GM18870 (cell line): ENCODE measurements around the gene CDH2.

Experiments used
- ATAC-seq: cut with Tn5 transposase; IDR thresholded peaks from one replicate; pipeline ENCODE4 v1.9.1; 2021; ENCODE audit warnings: moderate library complexity; ENCODE audit not compliant: unreplicated experiment

CDH2 gene

GRCh38 chr18:28002841-28003240 lies 174.1 kb downstream of the CDH2 start:
- no peak for ATAC-seq

DNA sequence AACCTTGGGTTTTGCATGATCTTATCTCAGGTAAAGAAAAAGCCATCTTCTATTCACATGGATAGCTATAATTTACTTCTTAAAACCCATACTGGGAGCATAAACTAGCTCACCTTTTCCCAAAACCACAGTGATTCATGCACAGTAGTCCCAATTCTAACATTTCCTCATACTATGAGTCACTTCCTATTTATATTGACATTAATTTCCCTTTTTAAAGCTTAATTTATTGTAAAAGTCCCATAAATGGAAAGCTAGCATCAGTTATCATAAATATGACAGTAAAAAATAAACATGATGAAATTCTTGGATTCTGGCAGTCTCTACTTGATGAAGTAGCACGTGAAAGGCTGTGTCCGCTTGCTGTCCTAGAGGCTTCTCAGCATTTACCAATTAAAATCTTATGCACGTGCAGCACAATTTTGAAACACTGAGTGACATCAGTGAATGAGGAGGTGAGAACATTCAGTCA lies 180.1 kb downstream of the CDH2 start:
- no peak for ATAC-seq

DNA sequence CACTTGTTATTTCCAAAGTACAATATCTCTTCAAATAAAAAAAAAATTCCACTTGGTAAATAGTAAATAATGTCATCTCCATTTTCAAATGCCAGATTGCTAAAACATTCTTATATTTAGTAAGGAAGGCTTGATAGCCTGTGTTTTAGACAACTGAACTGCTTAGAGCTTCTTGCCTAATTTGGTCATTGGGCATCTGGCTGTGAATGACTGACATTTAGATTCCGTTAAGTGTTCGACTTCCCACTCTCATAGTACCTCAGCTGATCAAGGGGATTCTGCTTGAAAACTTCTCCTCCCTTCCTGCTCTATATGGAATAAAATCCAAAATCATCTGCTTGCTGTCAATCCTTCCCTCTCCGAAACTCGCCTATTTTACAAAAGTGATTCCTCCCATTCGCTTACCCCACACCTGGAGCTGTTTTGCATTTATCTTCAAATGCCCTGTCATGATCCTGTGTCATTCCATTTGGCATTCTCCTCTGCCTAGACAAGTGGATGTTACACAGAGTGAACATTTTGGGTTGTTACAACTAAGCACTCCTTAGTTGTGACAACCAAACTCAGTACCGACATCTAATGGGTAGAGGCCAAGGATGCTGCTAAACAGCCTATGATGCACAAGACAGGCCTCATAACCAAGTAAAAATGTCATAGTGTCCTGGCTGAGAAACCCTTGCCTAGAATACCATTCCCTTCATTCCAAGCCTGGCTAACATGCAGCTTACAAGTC lies 181.0 kb downstream of the CDH2 start:
- ATAC-seq = no peak

DNA sequence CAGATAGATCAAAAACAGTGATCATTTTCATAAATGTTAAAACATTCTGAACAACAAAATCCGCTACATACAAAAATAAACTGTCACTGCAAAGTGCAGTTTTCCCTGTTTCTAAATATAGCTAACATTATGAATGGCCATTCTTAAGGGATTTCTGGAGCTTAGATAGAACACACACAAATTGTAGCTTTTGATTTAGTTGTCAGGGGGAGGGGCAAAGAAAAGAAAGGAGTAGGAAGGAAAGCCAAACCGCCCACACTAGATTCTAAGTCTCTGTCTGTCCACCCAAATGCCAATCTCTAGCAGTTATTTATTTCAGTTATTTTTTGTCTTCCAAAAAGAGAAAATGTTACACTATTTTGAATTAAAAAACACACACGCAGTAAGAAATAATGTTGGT lies 182.4 kb downstream of the CDH2 start:
- no peak for ATAC-seq

DNA sequence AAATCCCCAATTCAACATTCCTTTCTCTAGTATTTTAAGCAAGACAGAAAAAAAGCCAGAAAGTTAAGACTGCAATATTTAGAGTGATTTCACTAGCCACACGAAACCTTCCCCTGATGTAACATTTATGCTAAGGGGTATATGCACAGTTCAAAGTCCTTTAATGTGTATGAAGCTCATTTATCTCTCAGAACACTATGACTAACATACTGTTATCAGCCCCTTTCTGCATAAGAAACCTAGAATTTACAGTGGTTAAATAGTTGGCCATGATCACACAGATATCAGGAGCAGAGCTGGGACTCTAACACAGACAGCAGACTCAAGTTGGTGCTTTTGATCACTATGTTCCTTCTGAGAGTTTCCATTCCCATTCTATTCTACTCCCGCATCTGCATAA lies 185.5 kb downstream of the CDH2 start:
- ATAC-seq = no peak

DNA sequence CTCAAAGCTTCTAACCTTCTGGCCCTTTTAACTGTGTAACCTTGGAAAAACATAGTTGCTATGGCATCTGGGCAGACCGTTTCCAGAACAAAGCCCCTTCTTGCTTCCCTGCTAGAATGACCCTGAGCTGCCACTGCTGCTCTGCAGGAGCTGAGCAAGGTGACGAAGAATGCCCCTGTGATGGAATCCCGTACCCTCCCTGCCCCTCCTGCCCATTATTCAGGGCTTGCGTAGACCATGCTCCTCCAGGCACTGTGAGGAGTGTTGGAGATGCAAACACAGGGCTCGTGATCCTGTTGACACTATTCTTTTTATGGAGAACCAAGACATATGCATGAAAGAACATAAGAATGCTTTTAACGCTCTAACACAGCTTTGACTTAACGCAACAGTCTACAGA lies 191.1 kb downstream of the CDH2 start:
- ATAC-seq = no peak

DNA sequence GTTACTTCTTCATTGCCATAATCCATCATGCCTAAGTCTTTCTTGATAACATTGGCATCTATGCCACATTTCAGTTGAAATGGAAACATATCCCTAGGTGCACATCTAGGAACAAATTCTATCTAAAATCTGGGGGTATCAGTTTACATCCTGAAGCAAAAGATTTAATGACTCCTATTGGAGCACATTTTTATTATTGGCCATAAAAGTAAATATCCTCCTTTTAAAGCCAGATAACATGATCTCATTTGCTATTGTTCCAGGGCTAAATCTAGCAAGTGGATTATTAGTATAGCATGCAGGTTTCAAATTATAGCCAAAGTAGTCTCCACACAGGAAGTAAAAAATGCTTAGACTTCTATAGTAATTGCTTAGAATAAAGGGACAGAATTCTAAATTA lies 193.2 kb downstream of the CDH2 start:
- ATAC-seq = no peak

DNA sequence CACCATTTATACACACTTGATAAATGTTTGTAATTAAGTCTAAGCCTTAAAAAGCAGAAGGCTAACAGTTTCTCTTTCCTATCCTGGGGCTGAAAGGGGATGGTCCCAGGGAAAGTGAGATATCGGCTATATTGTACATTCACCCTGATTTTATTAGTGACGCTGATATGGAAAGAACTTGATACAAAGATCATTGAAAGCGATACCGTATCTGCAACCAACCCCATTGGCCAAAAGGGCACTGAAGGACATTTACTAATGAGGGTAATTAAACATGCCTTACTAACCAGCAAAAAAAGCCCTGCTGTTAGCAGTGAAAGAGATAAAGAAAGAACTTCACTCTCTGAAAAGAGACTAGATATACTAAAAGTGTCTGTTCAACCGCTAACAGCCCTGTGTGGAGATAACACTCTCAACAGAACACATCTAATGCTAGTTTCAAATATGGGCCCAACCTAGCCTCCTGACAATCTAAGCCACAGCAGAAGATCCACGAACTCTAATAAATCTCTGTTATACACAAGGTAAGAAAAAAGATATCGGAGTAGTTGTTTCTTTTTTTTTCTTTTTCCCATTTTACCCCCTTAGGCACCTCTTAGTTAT lies 200.0 kb downstream of the CDH2 start:
- ATAC-seq = no peak

GRCh38 chr18:27970321-27970720 lies 206.6 kb downstream of the CDH2 start:
- no peak for ATAC-seq

GRCh38 chr18:27969206-27969605 lies 207.7 kb downstream of the CDH2 start:
- no peak for ATAC-seq

- no peak for ATAC-seq
Observed at GRCh38 chr18:27967913-27968824, 208.8 kb downstream of the CDH2 start.

DNA sequence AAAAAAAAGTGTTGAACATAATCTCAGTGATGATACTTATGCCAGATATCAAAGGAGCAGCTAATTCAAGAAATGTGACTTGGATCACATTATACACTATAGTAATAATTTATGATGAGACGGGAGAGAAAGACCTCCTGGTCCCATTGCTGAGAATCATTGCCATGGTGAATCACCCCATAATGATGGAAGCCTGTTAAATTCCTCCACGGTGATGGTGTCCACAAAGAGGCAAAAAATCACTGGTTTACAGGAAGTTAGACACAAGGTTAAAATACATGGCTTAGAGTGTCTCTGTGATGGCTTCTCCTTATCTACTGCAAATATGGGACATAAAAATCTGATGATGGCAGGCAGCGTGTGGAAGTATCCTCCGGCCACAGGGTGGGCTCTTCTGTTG lies 210.0 kb downstream of the CDH2 start:
- no peak for ATAC-seq

DNA sequence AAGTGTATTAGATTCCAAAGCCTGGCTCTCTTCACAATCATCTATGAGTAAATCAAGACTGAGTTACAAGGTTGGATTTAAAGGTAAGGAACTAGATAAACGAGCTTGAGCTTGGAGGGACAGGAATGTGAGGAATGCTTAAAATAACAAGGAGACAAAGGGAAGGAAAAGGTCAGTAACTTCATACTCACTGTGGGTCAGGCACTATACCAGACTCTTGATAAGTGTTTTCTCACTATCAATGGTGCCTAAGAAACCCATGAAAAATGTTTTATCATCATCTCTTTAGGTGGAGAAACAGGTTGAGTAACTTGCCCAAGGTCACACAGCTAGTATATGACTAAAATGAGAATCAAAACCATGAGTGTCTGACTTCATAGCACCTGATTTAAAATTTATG lies 212.1 kb downstream of the CDH2 start:
- ATAC-seq = no peak

- no peak for ATAC-seq
Observed at GRCh38 chr18:27959101-27959500, 217.8 kb downstream of the CDH2 start.

DNA sequence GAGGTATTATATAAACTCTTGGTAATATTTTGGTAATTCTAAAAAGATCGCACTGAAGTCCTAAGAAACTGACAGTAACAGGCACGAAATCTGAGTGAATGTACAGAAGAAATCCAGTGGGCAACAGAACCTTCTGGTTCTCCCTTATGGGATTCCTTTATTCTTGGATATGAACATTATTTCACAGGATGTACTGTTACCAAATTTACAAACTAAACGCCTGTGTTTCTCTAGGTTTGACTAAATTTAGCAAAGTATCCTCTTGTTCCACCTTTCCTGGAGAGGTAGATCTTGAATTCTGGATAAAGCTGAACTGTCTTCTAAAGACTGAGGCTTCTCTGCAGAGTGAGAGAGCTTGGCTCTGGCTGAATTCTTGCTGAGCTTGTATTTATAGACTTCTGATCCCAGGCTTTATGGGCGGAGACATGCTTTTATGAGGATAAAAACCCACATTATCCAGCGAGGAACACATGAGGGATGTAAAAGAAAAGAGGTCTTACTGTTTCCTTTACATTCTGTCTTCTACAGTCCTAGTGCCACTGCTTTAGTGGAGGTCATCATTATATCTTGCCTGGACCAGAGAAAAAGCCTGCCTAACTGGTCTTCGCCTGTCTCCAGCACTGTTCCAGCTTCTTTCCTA lies 220.8 kb downstream of the CDH2 start:
- no peak for ATAC-seq

DNA sequence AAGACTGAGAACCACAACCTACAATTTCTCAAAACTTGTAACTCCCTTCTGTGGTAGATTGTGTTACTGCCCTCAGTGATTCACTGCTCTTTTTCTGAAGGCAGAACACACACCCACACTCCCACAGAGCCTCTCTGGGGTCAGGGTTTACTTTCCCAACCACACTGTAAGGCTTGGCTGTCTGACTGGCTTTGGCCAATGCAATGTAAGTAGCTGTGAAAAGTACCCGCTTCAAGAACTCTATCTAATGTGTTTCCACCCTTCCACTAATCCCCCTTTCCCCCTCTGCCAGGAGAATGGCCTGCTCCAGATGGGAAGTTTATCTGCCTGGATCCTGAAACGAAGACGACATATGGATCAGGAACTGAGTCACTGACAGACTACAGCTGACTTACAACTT lies 222.7 kb downstream of the CDH2 start:
- ATAC-seq = no peak

GRCh38 chr18:27952741-27953140 lies 224.2 kb downstream of the CDH2 start:
- ATAC-seq = no peak

GRCh38 chr18:27950648-27951228 lies 226.2 kb downstream of the CDH2 start:
- no peak for ATAC-seq

- ATAC-seq = no peak
Observed at GRCh38 chr18:27948986-27949385, 227.9 kb downstream of the CDH2 start.

GRCh38 chr18:27942706-27943105 lies 234.2 kb downstream of the CDH2 start:
- no peak for ATAC-seq

DNA sequence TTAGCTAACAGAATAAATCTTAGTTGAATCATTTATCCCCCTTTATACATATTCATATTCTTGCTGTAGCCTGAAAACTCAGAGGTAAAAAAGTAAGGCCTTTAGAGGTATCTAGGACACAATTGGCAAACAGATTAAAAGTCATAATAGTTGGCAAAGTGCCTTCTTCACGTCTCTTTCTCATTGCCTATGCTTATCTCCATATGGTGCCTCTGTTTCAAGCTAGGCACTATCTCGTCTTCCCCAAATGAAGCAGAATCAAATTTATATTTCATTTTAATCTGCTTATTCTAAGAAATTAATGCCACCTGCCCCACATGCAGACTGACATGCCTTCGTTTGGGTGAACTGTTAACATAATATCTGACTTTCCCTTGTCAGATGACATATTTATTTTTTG lies 245.4 kb downstream of the CDH2 start:
- ATAC-seq = no peak
